Camera-type eye (tissue), 1 donor: Measurements from ENCODE around the gene KRT6A. TPM values are rescaled to one million over a fixed set of nuclear protein-coding genes. Genes with fewer than 3 reads are reported as not detected.

ENCODE experiments used
- total RNA-seq: library from RNA; depleted of rRNA; stranded (reverse); fragments of >200 nt; gene quantifications from one replicate; pipeline ENCODE4 v1.2.3, GENCODE V29; 2014

The KRT6A gene
- 1.2 TPM for total RNA-seq

DNA sequence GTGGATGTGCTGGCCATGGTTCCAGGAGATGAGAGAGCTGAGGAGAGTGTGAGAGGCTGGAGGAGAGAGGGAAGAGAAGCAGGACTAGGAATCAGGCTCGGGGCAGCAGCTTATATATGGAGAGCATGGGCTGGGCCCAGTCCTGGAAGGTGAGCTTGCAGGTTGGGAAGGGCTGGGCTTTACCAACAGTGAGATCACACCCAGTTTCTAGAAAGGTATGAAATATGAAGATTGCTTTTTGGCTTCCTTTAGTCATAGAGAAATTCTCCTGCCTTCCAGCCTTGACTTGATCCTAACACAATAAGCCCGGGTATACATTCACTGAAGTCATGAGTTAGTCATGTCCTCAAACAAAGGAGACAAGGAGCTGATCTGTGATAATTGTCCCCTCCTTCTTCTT is at the start of gene KRT6A:
TSS of gene KRT6A (minus strand) at position 86 of the 400 bp plus-strand sequence. CDS start at position 17, 69 bp downstream.

DNA sequence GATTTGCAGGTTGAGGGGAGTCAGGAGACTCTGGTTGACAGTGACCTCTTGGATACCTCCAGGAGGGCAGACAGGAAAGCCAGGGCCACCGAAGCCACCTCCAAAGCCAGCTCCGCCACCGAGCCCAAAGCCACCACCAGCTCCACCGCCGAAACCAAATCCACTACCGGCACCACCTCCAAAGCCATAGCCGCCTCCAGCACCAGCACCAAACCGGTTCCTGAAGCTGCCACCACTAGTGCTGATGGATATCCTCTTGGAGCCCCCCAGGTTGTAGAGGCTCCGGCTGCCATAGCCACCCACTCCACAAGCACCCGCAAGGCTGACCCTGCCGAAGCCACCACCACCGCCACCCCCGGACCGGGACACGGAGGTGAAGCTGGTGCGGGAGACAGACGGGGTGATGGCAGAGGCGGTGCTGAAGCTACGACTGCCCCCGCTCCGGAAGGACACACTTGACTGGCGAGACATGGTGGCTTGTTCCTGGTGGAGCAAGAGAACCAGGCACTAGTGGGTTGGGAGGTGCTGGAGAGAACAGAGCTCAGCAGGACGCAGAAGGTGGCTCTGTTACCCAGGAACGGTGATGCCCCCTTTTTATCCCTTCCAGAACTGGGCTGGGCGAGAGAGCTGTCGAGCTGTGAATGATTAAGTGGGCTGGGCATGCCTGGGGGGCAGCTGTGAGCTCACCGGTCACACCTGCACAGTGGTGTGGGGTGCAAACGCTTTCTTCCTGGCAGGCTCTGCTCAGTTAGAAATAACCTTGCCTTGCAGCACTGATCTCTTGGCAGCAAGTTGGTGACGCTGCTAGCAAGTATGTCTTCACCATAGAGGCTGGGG is 27.0 kb upstream of the KRT6A start, which contains the start of gene KRT5:
TSS of gene KRT5 (minus strand) at position 569 of the 837 bp plus-strand sequence. CDS start at position 471, 98 bp downstream.

DNA sequence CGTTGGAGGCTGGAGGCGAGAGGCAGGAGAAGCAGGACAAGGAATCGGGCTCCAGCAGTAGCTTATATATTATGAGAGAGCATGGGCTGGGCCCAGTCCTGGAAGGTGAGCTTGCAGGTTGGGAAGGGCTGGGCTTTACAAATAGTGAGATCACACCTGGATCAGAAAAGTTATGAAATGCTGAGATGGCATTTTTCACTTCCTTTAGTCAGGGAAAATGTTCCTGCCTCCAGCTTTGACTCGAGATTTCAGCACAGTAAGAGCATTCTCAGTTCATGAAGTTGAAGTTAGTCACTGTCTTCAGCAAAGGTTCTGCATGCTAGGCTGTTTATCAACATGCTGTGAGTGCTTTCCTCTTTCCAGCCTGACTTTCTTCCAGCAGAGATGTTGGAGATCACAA is 19.3 kb downstream of the KRT6A start, which contains the start of gene KRT6C:
TSS of gene KRT6C (minus strand) at position 38 of the 400 bp plus-strand sequence. CDS start 68 bp downstream, outside the sequence.

DNA sequence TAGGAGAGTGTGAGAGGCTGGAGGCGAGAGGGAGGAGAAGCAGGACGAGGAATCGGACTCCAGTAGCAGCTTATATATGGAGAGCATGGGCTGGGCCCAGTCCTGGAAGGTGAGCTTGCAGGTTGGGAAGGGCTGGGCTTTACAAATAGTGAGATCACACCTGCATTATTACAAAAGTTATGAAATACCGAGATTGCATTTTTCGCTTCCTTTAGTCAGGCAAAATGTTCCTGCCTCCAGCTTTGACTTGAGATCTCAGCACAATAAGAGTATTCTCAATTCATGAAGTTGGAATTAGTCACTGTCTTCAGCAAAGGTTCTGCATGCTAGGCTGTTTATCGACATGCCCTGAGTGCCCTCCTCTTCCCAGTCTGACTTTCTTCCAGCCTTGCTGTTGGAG is 41.0 kb downstream of the KRT6A start, which contains the start of gene KRT6B:
TSS of gene KRT6B (minus strand) at position 46 of the 400 bp plus-strand sequence. CDS start 68 bp downstream, outside the sequence.

Other genes starting within 250 kb of the KRT6A start
- not detected for gene KRT86, start 218.6 kb downstream of the KRT6A start, total RNA-seq
- gene KRT81, start 201.7 kb downstream of the KRT6A start, total RNA-seq: 0.22 TPM
- not detected for gene KRT83, start 171.9 kb downstream of the KRT6A start, total RNA-seq
- gene KRT85, start 125.8 kb downstream of the KRT6A start, total RNA-seq: 0.27 TPM
- gene KRT84, start 107.6 kb downstream of the KRT6A start, total RNA-seq: not detected
- gene KRT82, start 86.9 kb downstream of the KRT6A start, total RNA-seq: not detected
- gene KRT75, start 58.9 kb downstream of the KRT6A start, total RNA-seq: 0.71 TPM
- 1.2 TPM for gene KRT6B, start 41.1 kb downstream of the KRT6A start, total RNA-seq
- not detected for gene KRT6C, start 19.5 kb downstream of the KRT6A start, total RNA-seq
- gene KRT5, start 27.1 kb upstream of the KRT6A start, total RNA-seq: 182 TPM
- 0.77 TPM for gene KRT71, start 59.9 kb upstream of the KRT6A start, total RNA-seq
- gene KRT74, start 80.6 kb upstream of the KRT6A start, total RNA-seq: not detected
- gene KRT72, start 108.2 kb upstream of the KRT6A start, total RNA-seq: not detected
- not detected for gene KRT73, start 125.3 kb upstream of the KRT6A start, total RNA-seq
- not detected for gene KRT2, start 159.0 kb upstream of the KRT6A start, total RNA-seq
- 0.82 TPM for gene KRT1, start 187.2 kb upstream of the KRT6A start, total RNA-seq
- gene KRT77, start 210.3 kb upstream of the KRT6A start, total RNA-seq: 1.2 TPM